GM12864 (cell line): Measurements from ENCODE around the gene DUSP8.
A peak's percentile ranks its signal among the peaks of the same experiment; 100 is the strongest.

Source experiments
- DNase-seq: peaks from one replicate; pipeline ENCODE4 v3.0.0-alpha.2; 2011; ENCODE audit warnings: low read depth
- H3K4me3 ChIP-seq: 2 replicates; pipeline ENCODE4 v1.5.1; 2011; ENCODE audit warnings: mild to moderate bottlenecking, low read depth, low read length, control low read depth
- TF ChIP-seq, protein P1 (sequence below): IDR thresholded peaks from 2 replicates; pipeline ENCODE4 v1.5.1; 2011; ENCODE audit warnings: low read depth, mild to moderate bottlenecking, moderate library complexity, low read length, control low read depth, inconsistent platforms; ENCODE audit errors: missing control alignments

Gene DUSP8

GRCh38 chr11:1509626-1510255 is 62.3 kb downstream of the DUSP8 start:
- H3K4me3 ChIP-seq = no peak overlapping the region
- TF ChIP-seq, protein P1, sequence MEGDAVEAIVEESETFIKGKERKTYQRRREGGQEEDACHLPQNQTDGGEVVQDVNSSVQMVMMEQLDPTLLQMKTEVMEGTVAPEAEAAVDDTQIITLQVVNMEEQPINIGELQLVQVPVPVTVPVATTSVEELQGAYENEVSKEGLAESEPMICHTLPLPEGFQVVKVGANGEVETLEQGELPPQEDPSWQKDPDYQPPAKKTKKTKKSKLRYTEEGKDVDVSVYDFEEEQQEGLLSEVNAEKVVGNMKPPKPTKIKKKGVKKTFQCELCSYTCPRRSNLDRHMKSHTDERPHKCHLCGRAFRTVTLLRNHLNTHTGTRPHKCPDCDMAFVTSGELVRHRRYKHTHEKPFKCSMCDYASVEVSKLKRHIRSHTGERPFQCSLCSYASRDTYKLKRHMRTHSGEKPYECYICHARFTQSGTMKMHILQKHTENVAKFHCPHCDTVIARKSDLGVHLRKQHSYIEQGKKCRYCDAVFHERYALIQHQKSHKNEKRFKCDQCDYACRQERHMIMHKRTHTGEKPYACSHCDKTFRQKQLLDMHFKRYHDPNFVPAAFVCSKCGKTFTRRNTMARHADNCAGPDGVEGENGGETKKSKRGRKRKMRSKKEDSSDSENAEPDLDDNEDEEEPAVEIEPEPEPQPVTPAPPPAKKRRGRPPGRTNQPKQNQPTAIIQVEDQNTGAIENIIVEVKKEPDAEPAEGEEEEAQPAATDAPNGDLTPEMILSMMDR = no peak
- no peak for DNase-seq

- TF ChIP-seq, protein P1 = no peak
- no peak for DNase-seq
- no peak overlapping the region for H3K4me3 ChIP-seq
Measured at GRCh38 chr11:1508986-1509385, 63.1 kb downstream of the DUSP8 start.

DNA sequence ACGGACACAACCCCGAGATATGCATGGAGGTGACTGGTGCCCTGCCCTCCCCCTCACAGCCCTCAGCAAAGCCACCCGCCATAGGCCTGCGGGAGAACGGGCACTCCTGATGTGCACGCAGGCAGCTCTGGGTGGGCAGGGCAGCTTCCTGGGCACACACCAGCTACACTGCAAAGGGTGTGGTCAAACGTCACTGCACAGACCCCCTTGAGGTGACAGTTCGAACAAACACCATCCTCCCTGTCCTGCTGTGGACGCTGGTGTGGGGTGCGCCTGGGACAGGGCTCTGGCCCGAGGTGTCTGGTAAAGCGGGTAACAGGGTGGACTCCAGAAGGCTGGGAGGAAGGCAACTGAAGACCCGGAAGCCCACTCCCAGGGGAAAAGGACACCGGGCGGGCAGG is 63.6 kb downstream of the DUSP8 start:
- TF ChIP-seq, protein P1 = no peak
- DNase-seq = no peak
- H3K4me3 ChIP-seq = no peak overlapping the region

DNA sequence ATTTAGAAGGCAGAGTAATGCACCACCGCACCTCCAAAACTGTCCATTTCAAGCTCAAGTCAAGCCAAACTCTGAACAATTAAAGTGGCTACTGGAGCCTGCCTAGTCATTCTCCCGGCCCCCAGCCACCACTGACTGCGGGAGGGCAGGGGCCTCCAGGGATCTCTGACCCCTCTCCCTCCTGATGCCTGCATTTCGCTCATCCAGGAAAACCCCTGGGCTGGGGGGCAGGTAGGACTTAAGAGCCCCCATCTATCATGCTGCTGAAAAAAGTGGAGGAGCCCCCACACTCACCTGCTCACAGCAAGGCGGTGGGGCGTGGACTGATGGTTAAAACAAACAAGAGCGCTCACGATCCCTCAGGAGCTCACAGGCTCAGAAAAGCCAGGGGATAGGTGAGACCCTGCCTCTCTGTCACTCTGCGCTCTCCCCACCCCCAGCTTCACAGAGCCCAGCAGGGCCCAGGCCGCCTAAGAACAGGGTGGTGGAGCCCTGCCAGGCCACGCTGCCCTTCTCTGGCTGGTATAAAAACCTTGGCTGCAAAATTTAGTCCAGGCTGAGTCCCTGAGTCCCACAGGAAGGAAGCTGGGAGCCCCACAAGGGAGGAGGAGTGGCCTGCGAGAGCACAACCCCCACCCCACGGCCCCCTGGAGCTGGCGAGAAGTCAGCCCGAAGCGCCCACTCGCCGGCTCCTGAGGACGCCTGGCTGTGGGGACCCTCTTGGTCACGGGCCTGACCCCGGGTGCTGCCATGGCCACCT is 64.5 kb downstream of the DUSP8 start:
- TF ChIP-seq, protein P1 = no peak
- H3K4me3 ChIP-seq = no peak overlapping the region
- no peak for DNase-seq

DNA sequence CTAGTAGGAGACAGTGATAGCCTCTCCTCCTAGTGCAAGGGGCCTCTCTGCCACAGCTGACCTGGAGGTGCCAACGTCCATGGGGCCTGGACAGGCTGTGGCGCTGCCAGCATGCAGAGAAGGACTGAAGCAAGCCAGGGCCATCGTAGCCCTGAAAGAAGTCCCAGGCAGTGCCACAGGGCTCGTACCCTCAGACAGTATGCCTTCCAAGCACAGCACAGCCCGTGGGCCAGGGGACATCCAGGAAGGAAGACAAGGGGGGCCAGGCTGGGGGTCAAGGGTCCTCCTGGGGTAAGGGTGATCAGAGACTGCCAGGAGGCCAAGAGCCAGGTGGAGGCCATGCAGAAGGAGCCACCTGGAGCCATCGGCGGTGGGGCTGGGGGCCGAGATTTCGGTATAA is 65.1 kb downstream of the DUSP8 start:
- TF ChIP-seq, protein P1 = no peak
- DNase-seq = no peak
- H3K4me3 ChIP-seq = no peak overlapping the region

GRCh38 chr11:1505480-1505879 is 66.6 kb downstream of the DUSP8 start:
- DNase-seq = no peak
- H3K4me3 ChIP-seq = no peak overlapping the region
- TF ChIP-seq, protein P1 = peak; percentile 41
